Right forelimb (tissue), 1 donor: Measurements from ENCODE around the gene CCDC158.
A peak's percentile ranks its signal among the peaks of the same experiment; 100 is the strongest.
"Not testable (repeated sequence)": the region's sequence is repeated elsewhere in the genome, so short reads cannot be mapped to it uniquely, and the experiment has no call there.

ENCODE experiments used
- DNase-seq: peaks from one replicate; pipeline ENCODE4 v3.0.0-alpha.2; 2018

CCDC158 gene

GRCh38 chr4:76420762-76421581, at the start of gene CCDC158:
TSS of gene CCDC158 (minus strand) at chr4:76421141. CDS start at chr4:76403207, 17,934 bp downstream.
- peak; percentile 61 for DNase-seq

- no peak for DNase-seq
Observed at GRCh38 chr4:76470532-76470931, 49.6 kb upstream of the CCDC158 start.

GRCh38 chr4:76470064-76470463, 49.1 kb upstream of the CCDC158 start:
- DNase-seq: no peak

- DNase-seq: no peak
Observed at GRCh38 chr4:76463568-76463967, 42.6 kb upstream of the CCDC158 start.

GRCh38 chr4:76459291-76459723, 38.4 kb upstream of the CCDC158 start:
- peak; percentile 49 for DNase-seq

- DNase-seq: peak; percentile 49
Observed at GRCh38 chr4:76458825-76459224, 37.9 kb upstream of the CCDC158 start.

GRCh38 chr4:76458297-76458696, 37.4 kb upstream of the CCDC158 start:
- DNase-seq: no peak

GRCh38 chr4:76457885-76458284, 36.9 kb upstream of the CCDC158 start:
- DNase-seq: no peak

GRCh38 chr4:76454073-76454472, 33.1 kb upstream of the CCDC158 start:
- not testable (repeated sequence) for DNase-seq

GRCh38 chr4:76453232-76453631, 32.3 kb upstream of the CCDC158 start:
- DNase-seq: no peak

GRCh38 chr4:76449833-76450232, 28.9 kb upstream of the CCDC158 start:
- DNase-seq: no peak

GRCh38 chr4:76449362-76449767, 28.4 kb upstream of the CCDC158 start:
- no peak for DNase-seq

GRCh38 chr4:76448211-76448610, 27.3 kb upstream of the CCDC158 start:
- DNase-seq: no peak

GRCh38 chr4:76447393-76447851, 26.5 kb upstream of the CCDC158 start:
- DNase-seq: no peak

GRCh38 chr4:76445911-76446310, 25.0 kb upstream of the CCDC158 start:
- no peak for DNase-seq

GRCh38 chr4:76443376-76443775, 22.4 kb upstream of the CCDC158 start:
- no peak for DNase-seq

- DNase-seq: no peak
Observed at GRCh38 chr4:76442807-76443206, 21.9 kb upstream of the CCDC158 start.

GRCh38 chr4:76441881-76442280, 20.9 kb upstream of the CCDC158 start:
- no peak for DNase-seq

GRCh38 chr4:76439491-76439890, 18.6 kb upstream of the CCDC158 start:
- DNase-seq: no peak

GRCh38 chr4:76435528-76436319, 14.8 kb upstream of the CCDC158 start:
- no peak for DNase-seq

- no peak for DNase-seq
Observed at GRCh38 chr4:76434901-76435527, 14.1 kb upstream of the CCDC158 start, which contains the start of gene SHROOM3. TSS of gene SHROOM3 (plus strand) at chr4:76435229. CDS start at chr4:76436053, 824 bp downstream.

- no peak for DNase-seq
Observed at GRCh38 chr4:76430519-76431388, 9.8 kb upstream of the CCDC158 start.
